Activated T-helper 1 cell treated with Interleukin-2 at 50 U/mL for 16 hours (primary cell): ENCODE data around the gene AK2.
"Not testable (repeated sequence)": the region's sequence is repeated elsewhere in the genome, so short reads cannot be mapped to it uniquely, and the experiment has no call there.

Experiments
- DNase-seq: peaks from one replicate; pipeline ENCODE4 v3.0.0-alpha.2; 2020; ENCODE audit warnings: low read depth

AK2 gene

DNA sequence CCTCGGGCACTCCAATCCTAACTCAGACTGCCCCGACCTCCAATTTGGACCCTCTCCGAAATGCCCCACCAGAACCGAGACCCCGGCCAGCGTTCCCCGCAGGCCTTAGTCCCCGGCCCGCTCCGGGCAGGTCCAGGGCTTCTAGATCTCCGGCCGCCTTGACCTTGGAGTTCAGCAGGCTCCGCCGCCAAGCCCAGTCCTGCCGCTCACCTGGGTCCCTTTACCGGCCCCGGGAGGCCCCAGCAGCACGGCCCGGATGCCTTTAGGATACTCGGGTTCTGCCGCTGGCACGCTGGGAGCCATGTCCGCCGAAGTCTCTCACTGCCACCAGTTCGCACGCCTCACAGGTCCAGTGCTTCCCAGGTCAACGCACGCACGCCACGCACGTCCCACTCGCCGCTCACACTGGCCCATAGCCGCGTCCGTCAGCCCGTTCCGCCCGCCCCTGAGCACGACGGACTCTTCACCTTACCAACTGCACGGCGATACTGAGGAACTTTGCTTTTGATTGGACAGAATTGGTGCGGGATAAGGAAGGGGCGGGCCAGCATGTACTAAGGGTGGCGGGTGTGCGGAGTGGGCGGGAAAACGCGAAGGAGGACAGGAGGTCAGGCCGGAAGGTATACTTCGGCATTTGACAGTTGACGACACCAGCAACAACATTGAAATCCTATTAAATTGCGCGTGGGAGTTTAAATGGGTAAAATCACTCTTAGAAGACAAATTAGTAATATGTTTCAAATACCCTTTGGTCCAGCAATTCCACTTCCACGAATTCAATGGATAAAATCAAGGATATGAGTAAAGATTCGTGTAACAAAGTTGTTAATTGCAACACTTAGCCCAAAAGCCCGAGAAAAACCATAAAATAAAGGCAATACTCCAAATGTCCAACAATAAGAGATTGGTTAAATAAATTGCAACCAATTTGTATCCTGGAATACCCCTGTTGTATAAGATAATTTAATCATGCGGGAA lies at the start of gene AK2:
Gene AK2, minus strand, starts transcription at position 358 of the 978 bp plus-strand sequence. Its CDS starts 55 bp downstream, at position 303.
- peak; percentile 80 for DNase-seq

DNA sequence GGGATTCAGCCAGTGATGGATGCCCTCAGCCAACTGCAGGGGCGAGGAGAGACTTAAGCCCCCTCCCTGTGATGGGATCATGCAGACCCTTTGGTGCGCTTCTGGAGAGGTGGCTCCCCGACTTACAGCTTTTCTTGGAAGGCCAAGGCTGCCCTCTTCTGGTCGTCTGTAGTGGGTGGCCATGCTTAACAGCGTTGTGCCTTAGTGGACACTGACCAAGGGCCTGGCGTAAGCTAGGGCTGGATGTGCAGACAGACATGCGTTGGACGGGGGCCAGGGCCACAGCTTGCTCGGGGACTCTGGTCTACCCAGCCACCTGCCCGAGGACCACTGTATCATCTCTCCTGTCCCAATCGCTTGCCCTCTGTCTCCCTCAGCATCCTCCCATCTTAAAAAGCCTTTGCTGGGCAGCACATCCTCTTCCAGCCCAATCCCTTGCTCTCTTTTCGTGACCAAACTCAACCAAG lies 49.7 kb upstream of the AK2 start:
- DNase-seq = no peak

- DNase-seq = no peak
Observed at GRCh38 chr1:33085332-33085731, 48.6 kb upstream of the AK2 start.

DNA sequence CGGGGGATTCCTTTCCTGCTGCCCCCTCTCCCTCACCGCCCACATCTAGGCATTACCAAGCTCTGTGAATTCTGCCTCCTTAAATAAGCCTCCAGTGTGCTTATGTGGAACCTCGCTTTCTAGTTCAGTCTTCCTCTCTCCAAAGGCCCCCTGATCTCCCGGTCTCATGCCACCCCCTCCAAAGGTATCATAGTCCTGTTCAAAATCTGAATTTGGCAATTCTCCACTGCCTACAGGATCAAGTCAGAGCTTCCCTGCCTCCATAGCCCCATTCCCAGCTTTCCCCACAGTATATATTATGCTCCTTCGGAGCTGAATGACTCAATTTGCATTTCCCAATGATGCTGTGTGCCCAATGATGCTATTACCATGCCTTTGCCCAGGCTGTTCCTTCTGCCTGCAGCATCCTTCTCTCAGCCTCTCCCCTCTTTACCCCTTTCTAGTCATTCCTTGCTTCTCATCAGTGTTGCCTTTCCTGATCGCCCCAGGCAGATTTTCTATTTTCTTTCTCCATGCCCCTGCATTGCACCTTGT lies 46.0 kb upstream of the AK2 start:
- no peak for DNase-seq

DNA sequence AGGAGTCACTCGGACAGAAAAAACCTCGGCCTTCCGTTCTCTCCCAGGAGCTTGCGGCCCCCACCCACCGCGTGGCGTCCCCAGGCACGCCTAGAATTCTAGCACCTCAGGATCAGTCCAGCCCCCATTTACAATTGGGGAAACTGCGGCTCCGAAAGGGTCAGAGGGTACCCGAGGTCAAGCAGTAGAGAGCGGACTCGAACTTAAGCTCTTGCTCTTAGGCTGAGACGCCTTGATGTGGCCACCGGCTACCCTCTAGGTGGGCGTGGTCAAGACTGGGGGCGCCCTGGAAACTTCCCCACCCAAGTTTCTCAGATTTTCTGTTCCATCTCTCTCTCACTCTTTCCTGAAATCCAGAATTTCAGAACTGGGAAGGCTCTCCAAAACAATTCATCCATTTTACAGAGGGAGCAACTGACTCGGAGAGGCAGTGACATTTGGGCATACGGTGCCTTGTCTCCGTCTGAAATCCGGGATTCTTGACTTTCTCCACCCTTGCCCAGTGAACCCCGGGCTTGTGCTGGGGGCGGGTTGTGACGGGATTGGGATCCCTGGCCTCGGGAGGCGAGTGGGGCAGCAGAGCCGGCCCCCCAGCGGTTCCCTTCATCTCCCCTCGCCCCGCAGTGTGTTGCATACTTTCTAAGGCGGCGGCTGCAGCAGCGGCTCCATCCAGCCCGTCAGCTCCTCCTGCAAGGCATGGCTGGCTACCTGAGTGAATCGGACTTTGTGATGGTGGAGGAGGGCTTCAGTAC lies 45.0 kb upstream of the AK2 start:
- no peak for DNase-seq

DNA sequence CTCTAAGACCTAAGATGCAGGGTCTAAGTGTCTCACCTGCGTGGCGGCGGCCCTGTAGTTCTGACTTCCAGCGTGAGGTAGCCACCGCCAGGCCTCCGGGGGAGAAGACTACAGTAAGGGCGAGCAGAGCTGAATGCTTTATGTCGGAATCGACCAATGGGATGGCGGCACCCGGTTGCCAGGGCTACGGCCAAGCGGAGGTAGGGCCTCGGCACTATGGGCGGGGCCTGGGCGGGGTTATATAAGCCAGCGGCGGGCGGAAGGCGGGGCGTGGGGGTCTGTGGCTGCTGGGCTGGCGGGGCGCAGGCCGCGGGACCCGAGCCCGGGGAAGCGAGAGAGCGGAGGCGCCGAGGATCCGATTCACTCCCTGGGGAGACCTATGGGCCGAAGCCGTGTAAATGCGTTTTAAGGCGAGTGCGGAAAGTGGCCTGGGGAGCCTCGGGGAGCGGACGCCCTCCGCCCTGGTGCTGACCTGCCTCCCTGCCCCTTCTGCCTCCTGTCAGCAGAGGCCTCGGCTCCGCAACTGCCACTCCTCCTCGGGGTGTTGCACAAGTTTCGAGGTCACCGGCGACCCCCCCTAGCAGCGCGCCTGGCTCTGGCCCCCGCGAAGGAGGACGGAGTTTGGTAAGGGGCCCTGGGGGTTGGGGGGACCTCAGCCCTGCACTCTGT lies 44.3 kb upstream of the AK2 start, which contains the start of gene AZIN2:
Gene AZIN2, plus strand, starts transcription at position 269 of the 669 bp plus-strand sequence. CDS start 1,097 bp downstream, outside the sequence.
- DNase-seq = peak; percentile 95

GRCh38 chr1:33080373-33080772 lies 43.7 kb upstream of the AK2 start:
- no peak for DNase-seq

- DNase-seq = no peak
Observed at GRCh38 chr1:33078030-33078591, 41.4 kb upstream of the AK2 start.

DNA sequence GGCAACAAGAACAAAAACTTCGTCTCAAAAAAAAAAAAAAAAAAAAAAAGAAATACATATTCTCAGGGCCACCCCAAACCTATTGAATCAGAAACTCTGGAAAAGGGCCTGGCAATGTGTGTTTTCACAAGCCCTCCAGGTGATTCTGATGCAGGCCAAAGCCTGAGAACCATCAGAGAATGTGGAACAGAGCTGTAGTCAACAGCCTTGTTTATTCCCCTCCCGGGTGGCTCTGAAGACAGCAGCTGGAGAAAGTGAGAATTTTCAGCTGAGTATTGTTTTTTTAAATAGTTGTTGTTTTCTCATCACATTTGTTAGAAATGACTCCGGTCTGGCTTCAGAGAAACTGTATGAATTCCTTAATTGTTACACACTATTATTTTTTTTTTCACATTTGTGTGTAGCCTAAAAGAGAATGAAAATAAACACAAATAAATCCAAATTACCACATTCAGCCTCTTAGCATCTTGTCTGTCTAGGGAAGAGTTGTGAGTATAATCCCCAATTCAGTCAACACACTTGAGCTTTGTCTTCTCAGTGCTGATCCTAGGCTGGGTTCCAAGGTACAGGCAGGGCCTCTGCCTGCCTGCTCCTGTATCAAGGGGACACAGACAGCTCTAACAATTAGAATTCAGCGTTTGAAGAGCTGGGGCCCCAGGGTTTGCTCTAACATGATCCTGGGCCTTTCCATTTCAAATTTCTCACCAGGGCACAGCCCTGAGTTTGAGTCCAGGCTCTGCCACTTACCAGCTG lies 37.7 kb upstream of the AK2 start:
- no peak for DNase-seq

DNA sequence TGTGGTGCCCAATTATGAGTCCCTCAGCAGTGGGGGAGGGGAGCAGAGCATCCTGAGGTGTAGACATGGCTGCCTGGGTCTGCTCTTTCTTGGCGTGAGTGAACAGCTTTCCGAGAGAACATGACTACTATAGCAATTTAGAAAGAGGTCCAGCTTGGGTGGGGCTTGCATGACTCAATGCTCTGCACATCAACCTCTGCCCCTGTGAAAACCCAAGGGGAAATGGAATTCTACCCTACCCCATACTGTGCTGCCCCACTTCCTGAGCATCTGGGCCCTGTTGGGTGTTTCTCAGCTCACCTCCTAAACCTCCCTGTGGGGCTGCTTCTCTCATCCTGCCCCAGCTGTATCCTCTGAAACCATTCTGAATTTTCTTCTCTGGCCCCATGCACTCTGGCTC lies 36.0 kb upstream of the AK2 start:
- DNase-seq = no peak

- DNase-seq = no peak
Observed at GRCh38 chr1:33070628-33071027, 33.9 kb upstream of the AK2 start.

DNA sequence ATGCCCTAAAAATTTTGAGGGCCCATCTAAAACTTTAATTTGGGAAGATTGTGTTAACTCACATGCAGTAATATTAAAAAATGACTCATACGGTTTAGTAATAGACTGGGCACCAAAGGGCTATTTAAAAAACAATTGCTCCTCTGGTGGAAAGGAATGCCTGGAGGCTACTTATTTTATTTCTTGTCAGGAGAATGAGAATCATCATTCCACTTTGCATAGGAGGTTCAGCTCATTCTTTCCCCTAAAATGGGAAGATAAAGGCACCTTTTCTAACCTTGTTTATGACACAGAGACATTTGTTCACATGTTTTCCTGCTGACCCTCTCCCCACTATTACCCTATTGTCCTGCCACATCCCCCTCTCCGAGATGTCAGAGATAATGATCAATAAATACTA lies 31.4 kb upstream of the AK2 start:
- not testable (repeated sequence) for DNase-seq

- not testable (repeated sequence) for DNase-seq
Observed at GRCh38 chr1:33066477-33066876, 29.8 kb upstream of the AK2 start.

DNA sequence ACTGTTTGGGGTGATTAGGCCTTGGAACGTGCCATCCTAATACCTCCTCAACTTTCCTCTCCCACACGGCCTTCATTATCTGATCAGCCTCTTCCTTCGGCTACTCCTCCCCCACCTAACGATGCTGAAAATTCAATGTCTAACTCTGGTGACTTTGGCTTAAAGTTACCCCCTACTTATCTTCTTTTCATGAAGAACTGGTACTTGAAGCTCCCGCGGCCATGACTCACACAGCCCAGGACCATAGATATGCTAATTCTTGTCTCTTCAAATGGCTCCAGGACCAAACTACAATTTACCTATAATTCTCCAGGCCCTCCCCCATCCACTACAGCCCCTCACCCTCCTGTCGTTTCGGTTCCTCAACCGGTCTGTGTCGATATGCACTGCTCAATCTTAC lies 28.6 kb upstream of the AK2 start:
- DNase-seq = no peak

DNA sequence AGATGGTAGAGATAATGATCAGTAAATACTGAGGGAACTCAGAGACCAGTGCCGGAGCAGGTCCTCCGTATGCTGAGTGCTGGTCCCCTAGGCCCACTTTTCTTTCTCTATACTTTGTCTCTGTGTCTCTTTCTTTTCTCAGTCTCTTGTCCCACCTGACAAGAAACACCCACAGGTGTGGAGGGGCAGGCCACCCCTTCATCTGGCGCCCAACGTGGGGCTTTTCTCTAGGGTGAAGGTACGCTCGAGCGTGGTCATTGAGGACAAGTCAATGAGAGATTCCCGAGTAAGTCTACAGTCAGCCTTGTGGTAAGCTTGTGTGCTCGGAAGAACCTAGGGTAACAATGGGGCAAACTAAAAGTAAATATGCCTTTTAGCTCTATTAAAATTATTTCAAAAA lies 27.6 kb upstream of the AK2 start:
- not testable (repeated sequence) for DNase-seq

DNA sequence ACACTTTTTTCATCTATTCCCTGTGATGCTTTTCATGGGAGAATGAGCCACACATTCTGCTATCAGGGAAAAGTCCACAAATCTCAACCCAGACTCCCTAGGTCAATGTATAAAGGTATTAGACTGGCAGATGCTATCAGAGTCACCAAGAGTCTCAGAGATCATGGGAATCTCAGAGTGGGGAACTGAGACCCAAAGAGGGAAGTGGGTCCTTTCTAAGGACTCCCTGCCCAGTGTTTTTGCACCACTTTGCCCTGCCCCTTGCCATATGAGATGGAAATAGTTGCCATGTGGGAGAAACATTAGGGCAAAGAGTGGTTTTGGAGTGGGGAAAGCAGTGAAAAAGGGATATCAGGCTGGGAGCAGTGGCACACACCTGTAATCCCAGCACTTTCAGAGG lies 25.2 kb upstream of the AK2 start:
- no peak for DNase-seq

DNA sequence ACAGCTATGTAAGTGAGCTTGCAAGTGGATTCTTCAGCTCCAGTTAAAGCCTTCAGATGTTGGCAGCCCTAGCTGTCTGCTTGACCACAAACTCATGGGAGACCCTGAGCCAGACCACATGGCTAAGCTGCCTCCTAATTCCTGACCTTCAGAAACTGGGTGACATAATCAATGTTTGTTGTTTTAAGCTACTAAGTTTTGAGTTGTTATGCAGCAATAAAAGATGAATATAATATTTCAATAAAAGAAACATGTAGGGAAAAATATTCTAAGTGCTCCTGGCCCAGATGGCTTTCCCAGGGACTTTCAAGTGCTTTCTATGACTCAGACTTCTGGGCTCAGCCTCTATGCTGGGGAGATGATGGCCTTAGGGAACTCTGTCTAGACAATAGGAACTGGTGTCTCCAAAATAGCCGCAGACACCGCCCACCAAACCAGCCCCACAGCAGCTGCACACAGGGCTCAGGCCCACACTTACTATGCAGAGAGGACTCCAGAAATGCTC lies 23.9 kb upstream of the AK2 start:
- DNase-seq = no peak

DNA sequence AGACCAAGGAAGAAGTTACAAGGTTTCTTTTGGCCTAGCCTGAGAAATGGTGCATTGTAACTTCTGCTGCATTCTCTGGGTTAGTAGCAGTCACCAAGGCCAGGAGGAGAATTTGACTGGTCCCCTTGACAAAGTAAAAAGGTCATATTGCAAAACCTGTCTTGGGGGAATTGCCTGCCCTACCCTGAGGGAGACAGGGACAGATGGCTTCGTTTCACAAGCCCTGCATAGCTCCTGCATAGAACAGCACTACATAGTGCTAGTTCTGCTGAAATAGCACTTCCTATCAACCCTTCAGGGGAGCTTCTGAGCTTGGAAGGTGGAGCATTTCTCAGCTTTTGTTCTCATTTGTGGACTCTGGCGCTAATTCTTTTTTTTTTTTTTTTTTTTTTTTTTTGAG lies 20.4 kb upstream of the AK2 start:
- DNase-seq = no peak

DNA sequence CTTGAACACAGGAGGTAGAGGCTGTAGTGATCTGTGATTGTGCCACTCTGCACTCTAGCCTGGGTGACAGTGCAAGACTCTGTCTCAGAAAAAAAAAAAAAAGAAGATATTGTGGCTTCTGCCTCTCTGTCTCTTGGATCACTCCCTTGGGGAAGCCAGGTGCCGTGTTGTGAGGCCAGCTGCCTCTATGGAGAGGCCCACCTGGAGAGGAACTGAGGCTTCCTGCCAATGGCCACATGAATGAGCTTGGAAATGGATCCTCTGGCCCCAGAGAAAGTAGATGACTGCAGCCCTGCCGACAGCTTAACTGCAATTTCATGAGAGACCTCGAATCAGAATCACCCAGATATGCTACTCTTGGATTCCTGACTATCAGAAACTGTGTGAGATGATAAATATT lies 19.7 kb upstream of the AK2 start:
- DNase-seq = no peak

DNA sequence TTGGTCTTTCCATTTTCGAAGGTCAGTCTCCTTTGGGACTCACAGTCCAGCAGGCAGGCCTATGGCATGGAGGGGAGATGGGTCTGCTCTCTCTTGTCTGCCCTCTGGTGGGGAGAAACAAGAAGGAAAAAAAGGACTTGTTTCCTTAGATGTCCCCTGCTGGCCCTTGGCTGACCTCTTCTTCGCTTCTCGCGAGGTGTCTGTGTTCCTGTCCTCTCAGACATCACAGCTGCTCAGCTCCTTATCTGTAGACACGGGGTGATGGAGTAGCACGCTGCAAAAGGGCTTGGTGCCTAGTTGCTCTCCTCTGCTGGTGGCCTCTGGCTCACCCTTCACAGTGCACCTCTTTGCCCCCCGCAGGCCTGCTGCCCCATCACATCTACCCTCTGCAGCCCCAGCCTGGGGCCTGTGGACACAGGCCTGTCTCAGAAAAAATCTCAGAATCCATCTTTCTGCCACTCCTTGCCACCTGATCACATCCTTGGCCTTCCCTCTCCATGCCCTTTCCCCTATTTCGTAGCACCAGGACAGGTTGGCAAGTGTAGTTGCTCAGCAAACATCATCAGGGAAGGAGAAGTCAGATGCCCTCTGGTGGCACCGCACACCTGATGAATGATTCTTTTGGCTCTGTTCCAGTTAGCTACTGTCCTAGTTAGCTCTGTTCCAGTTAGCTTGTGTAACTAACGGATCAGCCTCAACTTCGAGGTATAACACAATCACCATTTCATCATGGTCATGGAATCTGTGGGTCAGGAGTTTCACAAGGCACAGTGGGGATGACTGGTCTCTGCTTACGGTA lies 18.7 kb upstream of the AK2 start:
- DNase-seq = no peak
